H9 (cell line): Measurements from ENCODE around the gene MYO1E. TPM values are rescaled to one million over a fixed set of nuclear protein-coding genes. Genes with fewer than 3 reads are reported as not detected.

Experiments used
- DNase-seq: peaks from one replicate; pipeline ENCODE4 v3.0.0-alpha.2; 2017
- H2AFZ ChIP-seq: one replicate; pipeline ENCODE4 v1.6.1; 2013; ENCODE audit warnings: mild to moderate bottlenecking, low read length, control low read depth, moderate library complexity
- H2AK5ac ChIP-seq: 2 replicates; pipeline ENCODE4 v1.6.1; 2013; ENCODE audit warnings: low read length, control low read depth, mixed read lengths; ENCODE audit not compliant: insufficient read length
- H2BK120ac ChIP-seq: one replicate; pipeline ENCODE4 v1.6.1; 2013; ENCODE audit warnings: low read depth, mild to moderate bottlenecking, low read length, control low read depth, inconsistent platforms; ENCODE audit not compliant: poor library complexity, severe bottlenecking
- H2BK12ac ChIP-seq: 2 replicates; pipeline ENCODE4 v1.6.1; 2013; ENCODE audit warnings: low read length, control low read depth, mixed read lengths, low read depth; ENCODE audit not compliant: insufficient read length
- H2BK15ac ChIP-seq: 2 replicates; pipeline ENCODE4 v1.6.1; 2013; ENCODE audit warnings: low read depth, low read length, control low read depth
- H2BK20ac ChIP-seq: one replicate; pipeline ENCODE4 v1.6.1; 2013; ENCODE audit warnings: low read depth, mild to moderate bottlenecking, low read length, control low read depth, inconsistent platforms; ENCODE audit not compliant: poor library complexity, severe bottlenecking
- H2BK5ac ChIP-seq: 2 replicates; pipeline ENCODE4 v1.6.1; 2013; ENCODE audit warnings: low read length, control low read depth, mixed read lengths; ENCODE audit not compliant: insufficient read length
- H3K14ac ChIP-seq: 2 replicates; pipeline ENCODE4 v1.6.1; 2013; ENCODE audit warnings: low read length, control low read depth; ENCODE audit not compliant: insufficient read depth
- H3K18ac ChIP-seq: 2 replicates; pipeline ENCODE4 v1.6.1; 2013; ENCODE audit warnings: low read depth, mild to moderate bottlenecking, mixed read lengths, low read length, control low read depth; ENCODE audit not compliant: insufficient read length
- H3K23ac ChIP-seq: 2 replicates; pipeline ENCODE4 v1.6.1; 2013; ENCODE audit warnings: low read length, control low read depth, mixed read lengths, low read depth; ENCODE audit not compliant: insufficient read length
- H3K23me2 ChIP-seq: 2 replicates; pipeline ENCODE4 v1.6.1; 2013; ENCODE audit warnings: low read depth, mild to moderate bottlenecking, mixed read lengths, low read length, control low read depth; ENCODE audit not compliant: insufficient read length, poor library complexity, severe bottlenecking
- H3K27ac ChIP-seq: 2 replicates; pipeline ENCODE4 v1.5.1; 2013; ENCODE audit warnings: low read length, control low read depth, mixed read lengths, low read depth; ENCODE audit not compliant: insufficient read length
- H3K27me3 ChIP-seq: 2 replicates; pipeline ENCODE4 v1.6.1; 2013; ENCODE audit warnings: low read length, control low read depth, inconsistent platforms; ENCODE audit not compliant: insufficient read depth
- H3K4ac ChIP-seq: 2 replicates; pipeline ENCODE4 v1.6.1; 2013; ENCODE audit warnings: low read depth, mild to moderate bottlenecking, control low read depth, inconsistent platforms, low read length, moderate library complexity
- H3K4me1 ChIP-seq: 2 replicates; pipeline ENCODE4 v1.6.1; 2013; ENCODE audit warnings: low read length, control low read depth, inconsistent platforms; ENCODE audit not compliant: insufficient read depth
- H3K4me2 ChIP-seq: 2 replicates; pipeline ENCODE4 v1.6.1; 2013; ENCODE audit warnings: low read length, control low read depth, mixed read lengths; ENCODE audit not compliant: insufficient read length, insufficient read depth
- H3K56ac ChIP-seq: 2 replicates; pipeline ENCODE4 v1.6.1; 2013; ENCODE audit warnings: low read depth, mild to moderate bottlenecking, mixed read lengths, low read length, control low read depth; ENCODE audit not compliant: insufficient read length
- H3K79me1 ChIP-seq: 2 replicates; pipeline ENCODE4 v1.6.1; 2013; ENCODE audit warnings: low read depth, mild to moderate bottlenecking, moderate library complexity, low read length, control low read depth, inconsistent platforms; ENCODE audit not compliant: insufficient read depth, poor library complexity, severe bottlenecking
- H3K79me2 ChIP-seq: 2 replicates; pipeline ENCODE4 v1.6.1; 2013; ENCODE audit warnings: low read length, control low read depth, inconsistent platforms; ENCODE audit not compliant: insufficient read depth
- H3K9ac ChIP-seq: 2 replicates; pipeline ENCODE4 v1.6.1; 2013; ENCODE audit warnings: low read length, control low read depth, mixed read lengths; ENCODE audit not compliant: insufficient read length; ENCODE audit errors: extremely low read depth
- H3K9me3 ChIP-seq: one replicate; pipeline ENCODE4 v1.6.1; 2013; ENCODE audit warnings: low read depth, low read length, inconsistent platforms; ENCODE audit not compliant: control insufficient read depth
- H3T11ph ChIP-seq: one replicate; pipeline ENCODE4 v1.6.1; 2013; ENCODE audit warnings: mild to moderate bottlenecking, low read length, control low read depth, inconsistent platforms
- H4K20me1 ChIP-seq: one replicate; pipeline ENCODE4 v1.6.1; 2013; ENCODE audit not compliant: control insufficient read depth, insufficient read length, insufficient read depth
- H4K5ac ChIP-seq: 2 replicates; pipeline ENCODE4 v1.6.1; 2013; ENCODE audit warnings: low read depth, mild to moderate bottlenecking, mixed read lengths, low read length, control low read depth; ENCODE audit not compliant: insufficient read length
- H4K8ac ChIP-seq: replicated peaks from 2 replicates; pipeline ENCODE4 v1.6.1; 2013; ENCODE audit warnings: low read length, control low read depth, mixed read lengths, low read depth; ENCODE audit not compliant: insufficient read length
- H4K91ac ChIP-seq: 2 replicates; pipeline ENCODE4 v1.6.1; 2013; ENCODE audit warnings: low read depth, mild to moderate bottlenecking, moderate library complexity, mixed read lengths, low read length, control low read depth; ENCODE audit not compliant: insufficient read length
- H3K27ac Mint-ChIP-seq, 3 experiments: 2 replicates in 2 of 3; 3 replicates in 1 of 3; pipeline ENCODE4 v1.8.0; 2020 to 2021; ENCODE audit warnings: mixed read lengths in 3 of 3, mild to moderate bottlenecking in 1 of 3, moderate library complexity in 1 of 3
- H3K27me3 Mint-ChIP-seq: 2 replicates; pipeline ENCODE4 v1.8.0; 2021; ENCODE audit warnings: low read depth, mild to moderate bottlenecking, moderate library complexity, mixed read lengths
- H3K36me3 Mint-ChIP-seq, 3 experiments: 2 replicates in 2 of 3; 3 replicates in 1 of 3; pipeline ENCODE4 v1.8.0; 2020 to 2021; ENCODE audit warnings: low read depth in 3 of 3, mixed read lengths in 3 of 3; ENCODE audit not compliant: insufficient read depth in 1 of 3
- H3K4me1 Mint-ChIP-seq, 2 experiments: 2 replicates each; pipeline ENCODE4 v1.8.0; 2020; ENCODE audit warnings: mixed read lengths in 2 of 2
- H3K4me3 Mint-ChIP-seq, 2 experiments: 2 replicates in 1 of 2; 3 replicates in 1 of 2; pipeline ENCODE4 v1.8.0; 2020 to 2021; ENCODE audit warnings: mild to moderate bottlenecking in 2 of 2, mixed read lengths in 2 of 2, moderate library complexity in 1 of 2
- H3K9me3 Mint-ChIP-seq, 2 experiments: 2 replicates in 1 of 2; 3 replicates in 1 of 2; pipeline ENCODE4 v1.8.0; 2020; ENCODE audit warnings: mild to moderate bottlenecking in 2 of 2, mixed read lengths in 2 of 2, moderate library complexity in 1 of 2
- CTCF ChIP-seq: fragments of 200-600 bp; sonication (generic); conservative IDR thresholded peaks from 3 replicates; pipeline ENCODE4 v1.8.0; 2021; ENCODE audit warnings: antibody characterized with exemption, mild to moderate bottlenecking
- WGBS: extraction: QIAGEN DNeasy Blood & Tissue Kit; methylation state at CpG from one replicate; pipeline ENCODE4 v1.1.7; 2013; ENCODE audit warnings: missing lambda C conversion rate, low lambda C conversion rate, mixed read lengths; ENCODE audit not compliant: insufficient read length; ENCODE audit errors: extremely low coverage; 5-methylcytosine and 5-hydroxymethylcytosine counted together
- total RNA-seq: library from RNA; stranded (reverse); gene quantifications from 2 replicates; pipeline ENCODE4 v1.2.1, GENCODE V29; 2021

Gene MYO1E
- total RNA-seq, 1 experiment from 2014 or later = 235 TPM

- Histone ChIP-seq H4K20me1 (no peaks in the 10 kb centered on the region), H2AFZ (no peak overlapping the region), H4K8ac (no peak overlapping the region), H2BK120ac (no peak overlapping the region), H3K14ac (no peak overlapping the region), H3K23ac (no peak overlapping the region), H3K4me2 (no peak overlapping the region), H3K4ac (no peak overlapping the region), H2BK20ac (no peak overlapping the region), H3K27me3 (no peaks in the 10 kb centered on the region), H3K56ac (no peak overlapping the region), H3K18ac (no peak overlapping the region), H4K91ac (no peak overlapping the region), H2BK5ac (no peak overlapping the region), H3K79me2 (no peaks in the 10 kb centered on the region), H3K23me2 (no peaks in the 10 kb centered on the region), H2BK15ac (no peak overlapping the region), H4K5ac (no peak overlapping the region), H2AK5ac (no peak overlapping the region), H3K79me1 (no peaks in the 10 kb centered on the region), H3K9me3 (no peaks in the 10 kb centered on the region), H3T11ph (no peak overlapping the region), H3K9ac (no peak overlapping the region), H3K27ac (no peak overlapping the region), H2BK12ac (no peak overlapping the region), H3K4me1 (no peaks in the 10 kb centered on the region)
- Mint-ChIP-seq H3K27ac (peak overlapping the region in 1 of 3 experiments; percentile 67; a peak in 2 of 7 replicates), H3K9me3 (no peaks in the 10 kb centered on the region), H3K4me1 (peaks cover 11 to 25% of the 10 kb centered on the region in 2 experiments), H3K4me3 (no peak overlapping the region), H3K27me3 (no peaks in the 10 kb centered on the region; the same call in 1 of the 2 replicates), H3K36me3 (peaks cover 45 to 88% (median 81%) of the 10 kb centered on the region in 3 experiments)
- no peak for TF ChIP-seq CTCF
- WGBS = no CpG with 5 or more reads among the region's 2 CpGs
- DNase-seq = no peak
Measured at GRCh38 chr15:59137566-59137965, 235.1 kb downstream of the MYO1E start.
